ENCODE measurements around the gene TMEM51. TPM values are rescaled to one million over a fixed set of nuclear protein-coding genes. Genes with fewer than 3 reads are reported as not detected.

TMEM51 gene
- total RNA-seq, 1 experiment from 2014 or later, result 47.6 TPM

GRCh38 chr1:15264769-15265168, 111.2 kb downstream of the TMEM51 start:
- Mint-ChIP-seq H3K27ac (ENCODE audit: unreplicated experiment) (no peak overlapping the region), H3K4me3 (ENCODE audit: low read depth, unreplicated experiment) (no peak overlapping the region), H3K27me3 (ENCODE audit: unreplicated experiment) (no peaks in the 10 kb centered on the region), H3K4me1 (ENCODE audit: low read depth, unreplicated experiment) (peaks cover 23% of the 10 kb centered on the region), H3K36me3 (ENCODE audit: insufficient read depth, unreplicated experiment) (no peaks in the 10 kb centered on the region), H3K9me3 (ENCODE audit: low read depth, unreplicated experiment) (no peaks in the 10 kb centered on the region)
- BruUV-seq (replicated peaks), result no TSS peak
- DNase-seq, result no peak
- CTCF ChIA-PET, result no interaction called here
- TF ChIP-seq CTCF (IDR thresholded peaks at IDR 0.05; ENCODE audit: unreplicated experiment), result no peak
- intact Hi-C loops (cut with micrococcal nuclease; ENCODE audit: unreplicated experiment), result no loop called here

Other genes with a start within 250 kb of the TMEM51 start
- 0.98 and 2.7 TPM in 2 replicates for gene FHAD1, start 93.5 kb downstream of the TMEM51 start, total RNA-seq (2022)

Measured in Calu3 (cell line).